ENCODE data around the gene DTWD1.
A peak's percentile ranks its signal among the peaks of the same experiment; 100 is the strongest.
"Not testable (repeated sequence)": the region's sequence is repeated elsewhere in the genome, so short reads cannot be mapped to it uniquely, and the experiment has no call there.

DTWD1 gene

DNA sequence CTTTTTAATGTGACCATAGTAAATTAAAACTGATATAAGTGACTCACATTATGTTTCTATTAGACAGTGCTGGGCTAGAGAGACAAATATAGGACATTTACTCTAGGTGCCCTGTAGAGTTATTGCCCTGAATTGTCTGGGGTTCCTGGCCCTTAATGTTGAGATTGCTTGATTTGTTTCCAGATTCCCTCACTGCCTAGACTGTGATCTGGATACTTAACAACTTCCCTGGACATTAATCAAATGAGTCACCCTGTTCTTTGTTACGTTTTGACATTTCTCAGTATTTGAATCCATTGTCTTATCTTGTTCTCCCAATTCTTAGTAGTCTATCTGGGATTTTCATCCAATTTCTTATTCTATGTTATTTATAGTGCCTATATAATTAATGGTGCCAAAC is 65.8 kb downstream of the DTWD1 start:
- peak; percentile 15 for DNase-seq (ENCODE audit: low read depth)
- H3K4me3 ChIP-seq (ENCODE audit: low read depth, low read length) = no peak overlapping the region
- in situ Hi-C loops (cut with HindIII; ENCODE audit: low sequenced_read_pairs) = loop anchor here (5.0 kb wide), 1 partner anchor 36 kb away; no protein-coding TSS in a partner anchor
- TF ChIP-seq, protein P1, sequence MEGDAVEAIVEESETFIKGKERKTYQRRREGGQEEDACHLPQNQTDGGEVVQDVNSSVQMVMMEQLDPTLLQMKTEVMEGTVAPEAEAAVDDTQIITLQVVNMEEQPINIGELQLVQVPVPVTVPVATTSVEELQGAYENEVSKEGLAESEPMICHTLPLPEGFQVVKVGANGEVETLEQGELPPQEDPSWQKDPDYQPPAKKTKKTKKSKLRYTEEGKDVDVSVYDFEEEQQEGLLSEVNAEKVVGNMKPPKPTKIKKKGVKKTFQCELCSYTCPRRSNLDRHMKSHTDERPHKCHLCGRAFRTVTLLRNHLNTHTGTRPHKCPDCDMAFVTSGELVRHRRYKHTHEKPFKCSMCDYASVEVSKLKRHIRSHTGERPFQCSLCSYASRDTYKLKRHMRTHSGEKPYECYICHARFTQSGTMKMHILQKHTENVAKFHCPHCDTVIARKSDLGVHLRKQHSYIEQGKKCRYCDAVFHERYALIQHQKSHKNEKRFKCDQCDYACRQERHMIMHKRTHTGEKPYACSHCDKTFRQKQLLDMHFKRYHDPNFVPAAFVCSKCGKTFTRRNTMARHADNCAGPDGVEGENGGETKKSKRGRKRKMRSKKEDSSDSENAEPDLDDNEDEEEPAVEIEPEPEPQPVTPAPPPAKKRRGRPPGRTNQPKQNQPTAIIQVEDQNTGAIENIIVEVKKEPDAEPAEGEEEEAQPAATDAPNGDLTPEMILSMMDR (IDR thresholded peaks at IDR 0.05; ENCODE audit: low read depth, low read length, missing control alignments) = no peak

DNA sequence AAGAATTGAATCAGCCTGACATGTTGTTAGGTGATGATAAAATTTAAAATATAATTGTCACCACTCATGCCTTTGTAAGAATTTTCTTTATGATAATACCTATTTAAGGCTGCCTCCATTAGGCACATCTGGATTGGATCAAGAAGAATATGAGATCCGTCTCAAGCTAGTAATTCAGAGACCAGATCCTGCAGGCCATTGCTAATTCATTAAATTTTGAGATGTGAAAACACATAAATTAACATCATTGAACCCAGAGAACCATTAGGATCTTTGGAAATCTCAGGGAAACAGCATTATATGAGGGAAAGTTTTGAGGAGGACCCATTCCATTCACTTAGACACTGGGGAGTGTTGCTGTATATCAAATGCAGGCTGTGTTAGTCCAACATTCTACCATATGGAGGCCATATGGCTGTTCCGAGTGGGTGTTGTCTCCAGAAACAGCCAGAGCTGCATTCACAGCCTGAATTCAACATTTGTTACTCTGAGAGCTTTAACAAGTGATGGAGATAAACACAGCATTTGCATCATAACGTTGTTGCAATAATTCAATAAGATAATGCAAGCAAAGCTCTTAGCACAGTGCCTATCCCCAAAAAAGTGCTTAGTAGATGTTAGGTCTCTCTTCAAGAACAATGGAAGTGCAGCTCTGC is 67.4 kb downstream of the DTWD1 start:
- no peak overlapping the region for H3K4me3 ChIP-seq (ENCODE audit: low read depth, low read length)

DNA sequence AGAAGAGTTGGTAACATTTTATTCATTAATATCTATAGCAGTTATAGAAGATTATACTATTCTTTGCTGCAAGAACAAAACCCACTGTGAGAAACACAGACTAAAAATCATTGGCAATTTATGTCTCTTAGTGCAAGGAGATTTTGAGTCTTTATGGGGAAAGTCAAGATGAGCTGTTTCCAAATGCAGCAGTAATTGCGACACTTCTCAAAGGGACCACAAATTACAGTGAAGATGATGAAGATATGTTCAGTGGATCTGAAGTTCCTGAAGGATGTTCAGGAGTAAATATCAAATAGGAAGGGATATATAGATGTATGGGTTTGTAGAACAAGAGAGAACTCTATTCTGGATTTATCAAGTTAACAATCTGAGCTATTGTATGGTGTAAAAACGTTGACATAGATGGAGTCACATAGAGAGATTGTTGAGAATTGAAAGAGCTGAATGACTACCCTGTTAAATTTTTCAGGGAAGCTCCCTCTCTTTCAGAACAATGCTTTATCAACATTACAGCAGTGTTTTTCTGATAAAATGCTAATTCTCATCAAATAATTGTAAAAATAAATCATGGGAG is 71.8 kb downstream of the DTWD1 start:
- DNase-seq (ENCODE audit: low read depth) = no peak
- TF ChIP-seq, protein P1 (IDR thresholded peaks at IDR 0.05; ENCODE audit: low read depth, low read length, missing control alignments) = no peak
- in situ Hi-C loops (cut with HindIII; ENCODE audit: low sequenced_read_pairs) = no loop called here
- H3K4me3 ChIP-seq (ENCODE audit: low read depth, low read length) = no peak overlapping the region

More for the DNA sequence above, 67.4 kb downstream of the DTWD1 start:
- DNase-seq (ENCODE audit: low read depth) = no peak
- TF ChIP-seq, protein P1 (IDR thresholded peaks at IDR 0.05; ENCODE audit: low read depth, low read length, missing control alignments) = no peak
- in situ Hi-C loops (cut with HindIII; ENCODE audit: low sequenced_read_pairs) = loop anchor here (5.0 kb wide), 1 partner anchor 34 kb away; no protein-coding TSS in a partner anchor

- no peak for DNase-seq (ENCODE audit: low read depth)
- no peak overlapping the region for H3K4me3 ChIP-seq (ENCODE audit: low read depth, low read length)
- in situ Hi-C loops (cut with HindIII; ENCODE audit: low sequenced_read_pairs) = no loop called here
- TF ChIP-seq, protein P1 (IDR thresholded peaks at IDR 0.05; ENCODE audit: low read depth, low read length, missing control alignments) = no peak
Observed at GRCh38 chr15:49693498-49693897, 72.7 kb downstream of the DTWD1 start.

GRCh38 chr15:49696433-49696832 is 75.6 kb downstream of the DTWD1 start:
- in situ Hi-C loops (cut with HindIII; ENCODE audit: low sequenced_read_pairs) = no loop called here

GRCh38 chr15:49697121-49697520 is 76.3 kb downstream of the DTWD1 start:
- no peak for DNase-seq (ENCODE audit: low read depth)

More at GRCh38 chr15:49696433-49696832, 75.6 kb downstream of the DTWD1 start:
- H3K4me3 ChIP-seq (ENCODE audit: low read depth, low read length) = no peak overlapping the region
- no peak for DNase-seq (ENCODE audit: low read depth)
- TF ChIP-seq, protein P1 (IDR thresholded peaks at IDR 0.05; ENCODE audit: low read depth, low read length, missing control alignments) = no peak

DNA sequence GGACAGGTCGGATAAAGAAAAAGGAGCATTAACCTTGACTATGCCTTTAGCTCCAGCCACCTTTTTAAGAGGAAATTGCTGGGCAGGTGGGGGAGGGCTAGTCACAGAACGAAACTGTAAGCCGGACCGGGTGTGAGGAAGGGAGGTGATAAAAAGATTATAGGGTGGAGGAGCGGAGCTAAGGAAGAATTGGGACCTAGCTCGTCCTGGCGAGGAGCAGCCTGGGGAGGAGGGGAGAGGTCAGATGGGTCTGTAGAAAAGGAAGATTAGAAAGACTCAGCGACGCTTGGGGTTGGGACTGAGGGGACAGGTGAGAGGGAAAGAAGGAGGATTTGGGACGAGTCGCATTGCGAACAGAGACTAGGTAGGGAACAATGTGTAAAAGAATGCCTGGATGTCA is 82.1 kb downstream of the DTWD1 start:
- DNase-seq (ENCODE audit: low read depth); in situ Hi-C loops (cut with HindIII; ENCODE audit: low sequenced_read_pairs): not testable (repeated sequence)

More at GRCh38 chr15:49697121-49697520, 76.3 kb downstream of the DTWD1 start:
- no peak overlapping the region for H3K4me3 ChIP-seq (ENCODE audit: low read depth, low read length)
- in situ Hi-C loops (cut with HindIII; ENCODE audit: low sequenced_read_pairs) = no loop called here
- TF ChIP-seq, protein P1 (IDR thresholded peaks at IDR 0.05; ENCODE audit: low read depth, low read length, missing control alignments) = no peak

More for the DNA sequence above, 82.1 kb downstream of the DTWD1 start:
- H3K4me3 ChIP-seq (ENCODE audit: low read depth, low read length) = not testable (repeated sequence)
